ENCODE measurements around the gene HFE. TPM values are rescaled to one million over a fixed set of nuclear protein-coding genes. Genes with fewer than 3 reads are reported as not detected.
A peak's percentile ranks its signal among the peaks of the same experiment; 100 is the strongest.
"Not testable (repeated sequence)": the region's sequence is repeated elsewhere in the genome, so short reads cannot be mapped to it uniquely, and the experiment has no call there.

The HFE gene
- total RNA-seq, 1 donor from 2014 or later, result 2.6 TPM

DNA sequence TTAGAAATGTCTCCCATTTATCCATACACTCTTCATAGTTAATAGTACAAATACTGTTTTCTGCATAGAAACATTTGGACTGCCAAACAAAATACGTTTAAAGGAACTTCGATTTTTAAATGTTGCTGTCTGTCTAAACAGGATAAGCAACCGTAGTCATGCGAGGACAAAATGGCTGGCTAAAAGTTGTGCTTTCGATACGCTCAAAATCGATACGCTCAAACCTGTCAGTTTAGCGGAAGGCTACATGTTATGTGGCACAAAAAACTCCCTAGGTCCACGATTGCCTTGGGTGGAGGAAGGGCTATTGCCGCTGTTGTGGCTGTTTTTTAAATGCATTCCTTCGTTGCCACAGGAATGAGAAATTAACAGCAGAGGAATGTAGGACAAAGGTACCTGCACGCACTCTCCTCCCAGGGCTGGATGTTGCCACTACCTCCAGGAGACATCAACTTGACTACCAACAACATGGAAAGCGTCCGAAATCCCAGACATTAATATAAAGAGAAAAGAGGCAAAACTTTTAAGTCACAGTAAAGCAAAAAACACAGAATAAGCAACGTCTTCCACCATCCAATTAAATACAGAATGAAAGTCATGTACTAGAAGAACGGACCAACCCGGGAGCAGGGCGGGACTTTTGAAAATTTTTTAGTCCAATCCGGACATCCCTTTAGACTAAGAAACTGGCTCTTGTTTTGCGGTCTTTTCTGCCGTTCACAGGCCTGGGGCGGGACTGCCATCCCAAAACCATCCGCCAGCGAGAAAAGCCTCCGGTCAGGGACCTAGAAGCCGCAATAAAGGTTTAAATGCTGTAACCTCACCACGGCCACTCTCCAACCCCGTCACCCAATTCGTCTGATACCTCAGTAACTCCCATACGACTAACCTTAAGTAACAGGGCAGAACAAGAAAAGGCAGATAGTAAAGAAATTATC lies 32.2 kb upstream of the HFE start:
- Histone ChIP-seq H3K36me3 (ENCODE audit: control insufficient read depth, insufficient read depth, low read length) (no peaks in the 10 kb centered on the region), H3K4me3 (ENCODE audit: low read depth, low read length) (peak overlapping the region; percentile 63), H3K27me3 (ENCODE audit: control insufficient read depth, insufficient read depth, low read length) (no peaks in the 10 kb centered on the region)
- TF ChIP-seq, protein P1, sequence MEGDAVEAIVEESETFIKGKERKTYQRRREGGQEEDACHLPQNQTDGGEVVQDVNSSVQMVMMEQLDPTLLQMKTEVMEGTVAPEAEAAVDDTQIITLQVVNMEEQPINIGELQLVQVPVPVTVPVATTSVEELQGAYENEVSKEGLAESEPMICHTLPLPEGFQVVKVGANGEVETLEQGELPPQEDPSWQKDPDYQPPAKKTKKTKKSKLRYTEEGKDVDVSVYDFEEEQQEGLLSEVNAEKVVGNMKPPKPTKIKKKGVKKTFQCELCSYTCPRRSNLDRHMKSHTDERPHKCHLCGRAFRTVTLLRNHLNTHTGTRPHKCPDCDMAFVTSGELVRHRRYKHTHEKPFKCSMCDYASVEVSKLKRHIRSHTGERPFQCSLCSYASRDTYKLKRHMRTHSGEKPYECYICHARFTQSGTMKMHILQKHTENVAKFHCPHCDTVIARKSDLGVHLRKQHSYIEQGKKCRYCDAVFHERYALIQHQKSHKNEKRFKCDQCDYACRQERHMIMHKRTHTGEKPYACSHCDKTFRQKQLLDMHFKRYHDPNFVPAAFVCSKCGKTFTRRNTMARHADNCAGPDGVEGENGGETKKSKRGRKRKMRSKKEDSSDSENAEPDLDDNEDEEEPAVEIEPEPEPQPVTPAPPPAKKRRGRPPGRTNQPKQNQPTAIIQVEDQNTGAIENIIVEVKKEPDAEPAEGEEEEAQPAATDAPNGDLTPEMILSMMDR (IDR thresholded peaks at IDR 0.05; ENCODE audit: insufficient read depth, low read length, poor library complexity, severe bottlenecking), result peak; percentile 14
- DNase-seq (ENCODE audit: low read depth), result peak; percentile 90

DNA sequence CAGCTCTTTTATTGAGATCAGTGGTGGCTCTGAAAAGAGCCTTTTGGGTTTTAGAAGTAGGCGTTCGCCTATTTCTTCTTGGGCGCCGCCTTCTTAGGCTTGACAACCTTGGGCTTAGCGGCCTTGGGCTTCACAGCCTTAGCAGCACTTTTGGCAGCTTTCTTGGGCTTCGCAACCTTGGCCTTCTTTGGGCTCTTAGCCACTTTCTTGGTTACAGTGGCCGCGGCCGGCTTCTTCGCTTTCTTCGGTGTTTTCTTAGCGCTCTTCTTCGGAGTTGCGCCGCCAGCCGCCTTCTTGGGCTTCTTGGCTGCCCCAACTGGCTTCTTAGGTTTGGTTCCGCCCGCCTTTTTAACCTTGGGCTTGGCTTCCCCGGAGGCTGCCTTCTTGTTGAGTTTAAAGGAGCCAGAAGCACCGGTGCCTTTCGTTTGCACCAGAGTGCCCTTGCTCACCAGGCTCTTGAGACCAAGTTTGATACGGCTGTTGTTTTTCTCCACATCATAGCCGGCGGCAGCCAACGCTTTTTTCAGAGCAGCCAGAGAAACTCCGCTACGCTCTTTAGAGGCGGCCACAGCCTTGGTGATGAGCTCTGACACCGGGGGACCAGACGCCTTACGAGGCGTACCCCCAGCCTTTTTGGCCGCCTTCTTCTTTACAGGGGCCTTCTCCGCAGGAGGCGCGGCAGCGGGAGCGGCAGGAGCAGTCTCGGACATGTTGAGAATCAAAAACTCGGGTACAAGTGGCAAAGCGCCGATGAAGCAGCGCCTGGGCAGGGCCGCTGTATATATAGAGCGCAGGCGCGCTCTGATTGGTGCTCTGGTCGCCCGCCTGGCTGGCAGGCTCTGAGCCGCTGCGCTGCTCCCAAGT lies 31.3 kb upstream of the HFE start:
- DNase-seq (ENCODE audit: low read depth), result peak; percentile 61
- TF ChIP-seq, protein P1 (IDR thresholded peaks at IDR 0.05; ENCODE audit: insufficient read depth, low read length, poor library complexity, severe bottlenecking), result no peak
- H3K36me3 ChIP-seq (ENCODE audit: control insufficient read depth, insufficient read depth, low read length), result no peaks in the 10 kb centered on the region
- peak overlapping the region; percentile 63 for H3K4me3 ChIP-seq (ENCODE audit: low read depth, low read length)
- no peaks in the 10 kb centered on the region for H3K27me3 ChIP-seq (ENCODE audit: control insufficient read depth, insufficient read depth, low read length)

DNA sequence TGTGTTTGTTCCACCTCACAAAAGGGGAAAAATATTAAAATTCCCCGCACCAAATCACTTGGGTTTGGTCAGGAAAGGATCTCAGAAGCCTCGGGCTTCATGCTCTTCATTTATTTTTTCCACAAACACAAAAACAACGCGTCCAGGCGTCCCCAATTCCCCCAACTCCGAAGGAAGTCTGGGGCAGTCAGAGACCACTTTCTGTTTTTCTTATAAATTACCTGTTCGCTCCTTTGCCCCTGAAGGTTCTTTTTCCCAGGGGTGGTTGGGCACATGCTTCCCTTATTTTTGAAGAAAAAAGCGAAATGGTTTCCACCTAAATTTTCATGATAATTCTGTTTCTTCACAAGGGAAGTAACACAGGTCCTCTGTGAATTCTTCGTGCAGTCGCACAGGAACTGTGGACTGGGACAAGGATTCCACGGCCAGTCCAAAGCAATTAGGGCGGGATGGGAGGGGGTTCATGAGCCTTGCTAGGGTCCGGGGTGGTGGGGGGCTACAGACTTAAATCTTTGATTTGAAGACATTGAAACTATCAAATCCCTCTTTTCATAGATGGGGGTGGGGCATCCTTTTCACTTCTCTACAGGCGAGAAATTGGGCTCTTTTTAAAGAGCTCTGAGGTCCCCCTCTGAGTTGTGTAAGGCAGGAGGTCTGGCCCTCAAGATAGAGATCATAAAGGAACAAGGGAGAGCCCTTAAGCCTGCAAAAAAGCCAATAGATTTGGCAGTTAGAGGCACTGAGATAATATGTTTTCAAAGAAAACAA lies 30.5 kb upstream of the HFE start:
- TF ChIP-seq, protein P1 (IDR thresholded peaks at IDR 0.05; ENCODE audit: insufficient read depth, low read length, poor library complexity, severe bottlenecking), result no peak
- H3K27me3 ChIP-seq (ENCODE audit: control insufficient read depth, insufficient read depth, low read length), result no peaks in the 10 kb centered on the region
- no peaks in the 10 kb centered on the region for H3K36me3 ChIP-seq (ENCODE audit: control insufficient read depth, insufficient read depth, low read length)
- DNase-seq (ENCODE audit: low read depth), result no peak
- peak overlapping the region; percentile 63 for H3K4me3 ChIP-seq (ENCODE audit: low read depth, low read length)

DNA sequence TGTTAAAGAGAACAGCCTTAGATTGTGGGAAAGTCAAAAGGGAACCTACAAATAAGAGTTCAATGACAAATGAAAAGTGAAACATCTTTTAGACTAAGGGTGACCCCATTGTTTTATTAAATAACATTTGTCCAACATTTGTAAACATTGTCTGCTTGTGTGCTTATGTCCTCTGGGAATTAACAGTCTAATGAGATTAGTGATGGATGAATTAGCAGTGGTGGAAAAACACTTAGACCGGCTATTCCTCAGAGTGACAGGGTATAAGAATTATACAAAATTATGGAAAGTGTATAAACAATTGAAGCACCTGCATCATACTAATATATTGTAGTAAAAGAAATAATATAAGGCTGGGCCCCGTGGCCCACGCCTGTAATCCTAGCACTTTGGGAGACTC lies 29.3 kb upstream of the HFE start:
- Histone ChIP-seq H3K4me3 (ENCODE audit: low read depth, low read length) (no peak overlapping the region), H3K27me3 (ENCODE audit: control insufficient read depth, insufficient read depth, low read length) (no peaks in the 10 kb centered on the region), H3K36me3 (ENCODE audit: control insufficient read depth, insufficient read depth, low read length) (no peaks in the 10 kb centered on the region)
- no peak for DNase-seq (ENCODE audit: low read depth)
- TF ChIP-seq, protein P1 (IDR thresholded peaks at IDR 0.05; ENCODE audit: insufficient read depth, low read length, poor library complexity, severe bottlenecking), result no peak

DNA sequence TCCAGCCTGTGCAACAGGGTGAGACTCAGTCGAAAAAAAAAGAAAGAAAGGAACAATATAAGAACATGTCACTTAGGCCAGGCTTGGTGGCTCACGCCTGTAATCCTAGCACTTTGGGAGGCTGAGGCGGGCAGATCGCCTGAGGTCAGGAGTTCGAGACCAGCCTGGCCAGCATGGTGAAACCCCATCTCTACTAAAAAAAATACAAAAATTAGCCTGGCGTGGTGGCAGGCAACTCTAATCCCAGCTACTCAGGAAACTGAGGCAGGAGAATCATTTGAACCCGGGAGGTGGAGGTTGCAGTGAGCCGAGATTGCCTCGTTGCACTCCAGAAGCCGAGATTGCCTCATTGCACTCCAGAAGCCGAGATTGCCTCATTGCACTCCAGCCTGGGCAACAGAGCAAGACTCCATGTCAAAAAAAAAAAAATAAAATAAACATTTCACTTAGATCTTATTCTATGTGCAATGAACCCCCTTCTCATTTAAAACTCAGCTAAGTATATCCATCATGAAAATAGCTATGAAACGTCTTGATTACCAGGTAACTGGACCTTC lies 28.7 kb upstream of the HFE start:
- not testable (repeated sequence) for H3K4me3 ChIP-seq (ENCODE audit: low read depth, low read length); H3K36me3 ChIP-seq (ENCODE audit: control insufficient read depth, insufficient read depth, low read length); DNase-seq (ENCODE audit: low read depth); H3K27me3 ChIP-seq (ENCODE audit: control insufficient read depth, insufficient read depth, low read length)
